Smooth muscle cell (in vitro differentiated cells): Measurements from ENCODE around the gene ZFYVE26. TPM values are rescaled to one million over a fixed set of nuclear protein-coding genes. Genes with fewer than 3 reads are reported as not detected.

ENCODE experiments used
- DNase-seq: peaks from one replicate; lab custom pipeline; 2025; ENCODE audit not compliant: unreplicated experiment; lab: John Stamatoyannopoulos, UW
- H2AFZ ChIP-seq: fragments of 200-600 bp; sonication (generic); 2 replicates; pipeline ENCODE4 v1.6.0; 2016; ENCODE audit warnings: antibody characterized with exemption, low read depth, mild to moderate bottlenecking
- H3F3A ChIP-seq: fragments of 200-600 bp; sonication (generic); 2 replicates; pipeline ENCODE4 v1.6.0; 2017; ENCODE audit warnings: antibody characterized with exemption, low read depth
- H3K27ac ChIP-seq: fragments of 200-600 bp; sonication (generic); 2 replicates; pipeline ENCODE4 v1.5.1; 2016; ENCODE audit warnings: low read depth, mild to moderate bottlenecking
- H3K27me3 ChIP-seq: fragments of 200-600 bp; sonication (generic); 2 replicates; pipeline ENCODE4 v1.6.1; 2016; ENCODE audit warnings: low read depth, mild to moderate bottlenecking
- H3K36me3 ChIP-seq: fragments of 200-600 bp; sonication (generic); 2 replicates; pipeline ENCODE4 v1.5.1; 2016; ENCODE audit warnings: low read depth
- H3K4me1 ChIP-seq: fragments of 200-600 bp; sonication (generic); 2 replicates; pipeline ENCODE4 v1.5.1; 2016; ENCODE audit warnings: low read depth
- H3K4me2 ChIP-seq: fragments of 200-600 bp; sonication (generic); 2 replicates; pipeline ENCODE4 v1.6.0; 2016; ENCODE audit warnings: mild to moderate bottlenecking
- H3K4me3 ChIP-seq: fragments of 200-600 bp; sonication (generic); 2 replicates; pipeline ENCODE4 v1.5.1; 2016; ENCODE audit warnings: mild to moderate bottlenecking
- H3K79me2 ChIP-seq: fragments of 200-600 bp; sonication (generic); 2 replicates; pipeline ENCODE4 v1.6.0; 2016; ENCODE audit warnings: low read depth, mild to moderate bottlenecking
- H3K9ac ChIP-seq: fragments of 200-600 bp; sonication (generic); 2 replicates; pipeline ENCODE4 v1.6.0; 2016; ENCODE audit warnings: low read depth
- H3K9me3 ChIP-seq: fragments of 200-600 bp; sonication (generic); replicated peaks from 2 replicates; pipeline ENCODE4 v1.5.1; 2016; ENCODE audit warnings: low read depth
- H4K20me1 ChIP-seq: fragments of 200-600 bp; sonication (generic); 2 replicates; pipeline ENCODE4 v1.6.0; 2016; ENCODE audit warnings: low read depth
- CTCF ChIP-seq: fragments of 200-600 bp; sonication (generic); IDR thresholded peaks from 2 replicates; pipeline ENCODE4 v1.5.1; 2017; ENCODE audit warnings: borderline replicate concordance, mild to moderate bottlenecking, antibody characterized with exemption; ENCODE audit not compliant: insufficient read depth, poor library complexity, severe bottlenecking
- WGBS: methylation state at CpG from one replicate; pipeline ENCODE4 v1.1.7; 2016; ENCODE audit warnings: low lambda C conversion rate; 5-methylcytosine and 5-hydroxymethylcytosine counted together
- polyA plus RNA-seq: library from polyadenylated mRNA; unstranded; fragments of >200 nt; fragmentation: Nextera tagmentation; extraction: Ambion mirVana; gene quantifications from 2 replicates; pipeline ENCODE4 v1.2.1, GENCODE V29; 2016
- total RNA-seq: library from RNA; depleted of rRNA; stranded (reverse); fragments of >200 nt; gene quantifications from 2 replicates; pipeline ENCODE4 v1.2.3, GENCODE V29; 2014

The ZFYVE26 gene
- total and polyA plus RNA-seq, 2 experiments from 2014 or later = 4.5 to 42.7 TPM

GRCh38 chr14:67798731-67799130 lies 17.7 kb downstream of the ZFYVE26 start:
- TF ChIP-seq CTCF = no peak
- H2AFZ ChIP-seq = no peak overlapping the region
- no peak for DNase-seq
- WGBS = 82% methylated on average over 19 of the region's 20 CpGs
- no peaks in the 10 kb centered on the region for H4K20me1 ChIP-seq
- H3K4me3 ChIP-seq = no peak overlapping the region
- no peak overlapping the region for H3K4me2 ChIP-seq
- H3K36me3 ChIP-seq = peaks cover 24% of the 10 kb centered on the region
- H3K27ac ChIP-seq = no peak overlapping the region
- no peaks in the 10 kb centered on the region for H3K79me2 ChIP-seq
- no peak overlapping the region for H3K9ac ChIP-seq
- no peaks in the 10 kb centered on the region for H3K27me3 ChIP-seq
- no peaks in the 10 kb centered on the region for H3F3A ChIP-seq
- no peaks in the 10 kb centered on the region for H3K4me1 ChIP-seq
- no peaks in the 10 kb centered on the region for H3K9me3 ChIP-seq

- TF ChIP-seq CTCF = no peak
- no peaks in the 10 kb centered on the region for H3K9me3 ChIP-seq
- H3K36me3 ChIP-seq = peaks cover 31% of the 10 kb centered on the region
- H3K27ac ChIP-seq = no peak overlapping the region
- WGBS = 100% methylated on average over 1 of the region's 1 CpG
- no peak for DNase-seq
- H3K79me2 ChIP-seq = no peaks in the 10 kb centered on the region
- H3F3A ChIP-seq = no peaks in the 10 kb centered on the region
- H3K9ac ChIP-seq = no peak overlapping the region
- H3K4me1 ChIP-seq = no peaks in the 10 kb centered on the region
- no peaks in the 10 kb centered on the region for H3K27me3 ChIP-seq
- H2AFZ ChIP-seq = no peak overlapping the region
- H4K20me1 ChIP-seq = no peaks in the 10 kb centered on the region
- no peak overlapping the region for H3K4me3 ChIP-seq
- no peak overlapping the region for H3K4me2 ChIP-seq
Observed at GRCh38 chr14:67787673-67788072, 28.7 kb downstream of the ZFYVE26 start.

GRCh38 chr14:67785270-67786109 lies 30.9 kb downstream of the ZFYVE26 start:
- WGBS = 97% methylated on average over 4 of the region's 4 CpGs
- Histone ChIP-seq H2AFZ (no peak overlapping the region), H3K27me3 (no peaks in the 10 kb centered on the region), H3K4me1 (no peaks in the 10 kb centered on the region), H3K9me3 (no peaks in the 10 kb centered on the region), H4K20me1 (no peaks in the 10 kb centered on the region), H3K4me2 (no peak overlapping the region), H3K4me3 (no peak overlapping the region), H3K9ac (no peak overlapping the region), H3K36me3 (peaks cover 28% of the 10 kb centered on the region), H3K27ac (no peak overlapping the region), H3K79me2 (no peaks in the 10 kb centered on the region), H3F3A (no peaks in the 10 kb centered on the region)
- TF ChIP-seq CTCF = no peak
- no peak for DNase-seq
